Astrocyte (in vitro differentiated cells and primary cell): ENCODE measurements around the gene HOXA11.

Experiments
- CTCF ChIP-seq: IDR thresholded peaks from 2 replicates; pipeline ENCODE4 v1.5.1; 2011; ENCODE audit warnings: low read depth, mild to moderate bottlenecking, inconsistent platforms, low read length, moderate library complexity; ENCODE audit not compliant: insufficient read depth
- EZH2 ChIP-seq: IDR thresholded peaks from 2 replicates; pipeline ENCODE4 v1.6.1; 2012; ENCODE audit warnings: mild to moderate bottlenecking, low read length, inconsistent platforms; ENCODE audit not compliant: insufficient read depth

- no peak for TF ChIP-seq CTCF
- TF ChIP-seq EZH2: no peak
These were observed 40.3 kb downstream of the HOXA11 start for GRCh38 chr7:27144781-27145164.
